DND-41 (cell line): ENCODE data around the gene TNRC6B.

Experiments used
- ATAC-seq: fragments of 200-7000 bp; cut with Tn5 transposase; 3 replicates; pipeline ENCODE4 v1.9.1; 2021; ENCODE audit warnings: low read depth; ENCODE audit not compliant: insufficient read depth
- DNase-seq: peaks from one replicate; pipeline ENCODE4 v3.0.0-alpha.2; 2020
- H2AFZ ChIP-seq: 2 replicates; pipeline ENCODE4 v1.6.0; 2012; ENCODE audit warnings: low read depth, low read length
- H3K27ac ChIP-seq: 2 replicates; pipeline ENCODE4 v1.5.1; 2012; ENCODE audit warnings: low read length, inconsistent platforms
- H3K27me3 ChIP-seq: fragments of 200-600 bp; sonication (generic); 2 replicates; pipeline ENCODE4 v1.6.0; 2012; ENCODE audit warnings: low read length, mild to moderate bottlenecking, inconsistent platforms; ENCODE audit not compliant: insufficient read depth, poor library complexity
- H3K36me3 ChIP-seq: 2 replicates; pipeline ENCODE4 v1.5.1; 2012; ENCODE audit warnings: low read length, inconsistent platforms; ENCODE audit not compliant: insufficient read depth
- H3K4me1 ChIP-seq: 2 replicates; pipeline ENCODE4 v1.5.1; 2012; ENCODE audit warnings: mild to moderate bottlenecking, low read length; ENCODE audit not compliant: insufficient read depth
- H3K4me2 ChIP-seq: 2 replicates; pipeline ENCODE4 v1.6.0; 2012; ENCODE audit warnings: mild to moderate bottlenecking, moderate library complexity, low read length, inconsistent platforms; ENCODE audit not compliant: insufficient read depth
- H3K4me3 ChIP-seq, 2 experiments: fragments of 200-600 bp in 1 of 2; shearing (Covaris generic) in 1 of 2; 2 replicates each; pipeline ENCODE4 v1.5.1; 2012 to 2016; ENCODE audit warnings: inconsistent platforms in 2 of 2, low read length in 2 of 2, mild to moderate bottlenecking in 2 of 2, low read depth in 1 of 2, moderate library complexity in 1 of 2
- H3K79me2 ChIP-seq: 2 replicates; pipeline ENCODE4 v1.6.0; 2012; ENCODE audit warnings: low read length, inconsistent platforms; ENCODE audit not compliant: insufficient read depth
- H3K9ac ChIP-seq: 2 replicates; pipeline ENCODE4 v1.6.0; 2012; ENCODE audit warnings: low read depth, mild to moderate bottlenecking, inconsistent platforms, low read length, moderate library complexity
- H3K9me3 ChIP-seq: 2 replicates; pipeline ENCODE4 v1.5.1; 2012; ENCODE audit warnings: low read length, moderate library complexity, mild to moderate bottlenecking, inconsistent platforms; ENCODE audit not compliant: insufficient read depth, severe bottlenecking
- H4K20me1 ChIP-seq: 2 replicates; pipeline ENCODE4 v1.6.0; 2012; ENCODE audit warnings: low read length; ENCODE audit not compliant: insufficient read depth
- EZH2 ChIP-seq: IDR thresholded peaks from 3 replicates; pipeline ENCODE4 v1.6.1; 2012; ENCODE audit warnings: borderline replicate concordance, low read depth, mild to moderate bottlenecking, moderate library complexity, low read length, inconsistent platforms; ENCODE audit not compliant: severe bottlenecking
- TF ChIP-seq, protein P1 (sequence below): IDR thresholded peaks from 2 replicates; pipeline ENCODE4 v1.5.1; 2012; ENCODE audit warnings: borderline replicate concordance, low read length, moderate library complexity, mild to moderate bottlenecking; ENCODE audit not compliant: poor library complexity, severe bottlenecking; ENCODE audit errors: extremely low read depth

TNRC6B gene

DNA sequence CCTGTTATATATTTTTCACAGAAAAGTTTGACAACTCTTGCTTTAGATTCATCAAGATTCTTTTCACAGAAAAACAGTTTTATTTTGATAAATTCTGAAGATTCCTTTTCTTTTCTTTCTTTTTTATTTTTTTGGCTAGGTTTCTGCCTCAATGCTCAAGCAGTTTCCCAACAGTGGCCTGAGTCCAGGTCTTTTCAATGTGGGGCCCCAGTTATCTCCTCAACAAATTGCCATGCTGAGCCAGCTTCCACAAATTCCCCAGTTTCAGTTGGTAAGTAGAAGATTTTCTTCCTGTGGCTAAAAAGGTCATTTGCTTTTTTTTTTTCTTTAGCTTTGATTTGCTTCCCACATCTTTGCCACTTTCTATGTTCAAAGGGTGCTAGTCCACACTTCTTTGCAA, 122.6 kb downstream of the TNRC6B start:
- Histone ChIP-seq H3K27ac (no peak overlapping the region), H3K27me3 (no peaks in the 10 kb centered on the region), H3K79me2 (no peaks in the 10 kb centered on the region), H3K4me3 (no peak overlapping the region), H3K4me1 (no peaks in the 10 kb centered on the region), H3K9ac (no peak overlapping the region), H3K4me2 (no peak overlapping the region), H3K9me3 (no peaks in the 10 kb centered on the region), H2AFZ (no peak overlapping the region), H4K20me1 (no peaks in the 10 kb centered on the region), H3K36me3 (peaks cover 59% of the 10 kb centered on the region)
- ATAC-seq, result no peak
- no peak for TF ChIP-seq EZH2
- TF ChIP-seq, protein P1, sequence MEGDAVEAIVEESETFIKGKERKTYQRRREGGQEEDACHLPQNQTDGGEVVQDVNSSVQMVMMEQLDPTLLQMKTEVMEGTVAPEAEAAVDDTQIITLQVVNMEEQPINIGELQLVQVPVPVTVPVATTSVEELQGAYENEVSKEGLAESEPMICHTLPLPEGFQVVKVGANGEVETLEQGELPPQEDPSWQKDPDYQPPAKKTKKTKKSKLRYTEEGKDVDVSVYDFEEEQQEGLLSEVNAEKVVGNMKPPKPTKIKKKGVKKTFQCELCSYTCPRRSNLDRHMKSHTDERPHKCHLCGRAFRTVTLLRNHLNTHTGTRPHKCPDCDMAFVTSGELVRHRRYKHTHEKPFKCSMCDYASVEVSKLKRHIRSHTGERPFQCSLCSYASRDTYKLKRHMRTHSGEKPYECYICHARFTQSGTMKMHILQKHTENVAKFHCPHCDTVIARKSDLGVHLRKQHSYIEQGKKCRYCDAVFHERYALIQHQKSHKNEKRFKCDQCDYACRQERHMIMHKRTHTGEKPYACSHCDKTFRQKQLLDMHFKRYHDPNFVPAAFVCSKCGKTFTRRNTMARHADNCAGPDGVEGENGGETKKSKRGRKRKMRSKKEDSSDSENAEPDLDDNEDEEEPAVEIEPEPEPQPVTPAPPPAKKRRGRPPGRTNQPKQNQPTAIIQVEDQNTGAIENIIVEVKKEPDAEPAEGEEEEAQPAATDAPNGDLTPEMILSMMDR, result no peak
- no peak for DNase-seq

DNA sequence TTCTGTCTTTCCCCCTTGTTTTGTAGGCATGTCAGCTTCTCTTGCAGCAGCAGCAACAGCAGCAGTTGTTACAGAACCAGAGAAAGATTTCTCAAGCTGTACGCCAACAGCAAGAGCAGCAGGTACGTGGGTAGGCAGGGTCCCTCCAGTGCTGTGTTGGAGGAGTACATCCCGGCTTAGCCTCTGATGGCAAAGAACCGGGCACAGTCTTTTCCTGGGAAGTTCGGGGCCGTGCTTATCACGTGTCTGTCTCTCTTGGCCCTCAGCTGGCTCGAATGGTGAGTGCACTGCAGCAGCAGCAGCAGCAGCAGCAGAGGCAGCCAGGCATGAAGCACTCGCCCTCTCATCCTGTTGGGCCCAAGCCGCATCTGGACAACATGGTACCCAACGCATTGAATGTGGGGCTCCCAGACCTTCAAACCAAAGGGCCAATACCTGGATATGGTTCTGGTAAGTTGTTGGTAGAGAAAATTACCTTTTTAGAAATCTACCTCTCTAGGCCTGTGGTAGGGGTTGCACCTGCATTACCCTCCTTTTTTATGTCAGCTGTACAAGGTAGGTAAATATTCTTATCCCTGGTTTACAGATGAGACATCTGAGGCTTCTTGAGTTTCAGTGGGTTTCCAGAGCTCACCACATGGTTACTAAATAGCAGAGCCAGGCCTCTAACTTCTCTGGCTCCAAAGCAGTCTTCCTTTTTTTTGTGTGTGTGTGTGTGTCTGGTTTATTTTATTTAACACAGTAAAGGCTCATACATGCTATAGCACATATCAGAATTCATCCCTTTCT, 123.4 kb downstream of the TNRC6B start:
- no peaks in the 10 kb centered on the region for H4K20me1 ChIP-seq
- no peak overlapping the region for H3K27ac ChIP-seq
- no peak for ATAC-seq
- H3K9ac ChIP-seq, result no peak overlapping the region
- H2AFZ ChIP-seq, result no peak overlapping the region
- H3K36me3 ChIP-seq, result peaks cover 54% of the 10 kb centered on the region
- H3K4me3 ChIP-seq, result no peak overlapping the region
- H3K4me1 ChIP-seq, result no peaks in the 10 kb centered on the region
- H3K4me2 ChIP-seq, result no peak overlapping the region
- no peaks in the 10 kb centered on the region for H3K27me3 ChIP-seq
- DNase-seq, result no peak
- TF ChIP-seq, protein P1, result no peak
- TF ChIP-seq EZH2, result no peak
- no peaks in the 10 kb centered on the region for H3K9me3 ChIP-seq
- H3K79me2 ChIP-seq, result no peaks in the 10 kb centered on the region

DNA sequence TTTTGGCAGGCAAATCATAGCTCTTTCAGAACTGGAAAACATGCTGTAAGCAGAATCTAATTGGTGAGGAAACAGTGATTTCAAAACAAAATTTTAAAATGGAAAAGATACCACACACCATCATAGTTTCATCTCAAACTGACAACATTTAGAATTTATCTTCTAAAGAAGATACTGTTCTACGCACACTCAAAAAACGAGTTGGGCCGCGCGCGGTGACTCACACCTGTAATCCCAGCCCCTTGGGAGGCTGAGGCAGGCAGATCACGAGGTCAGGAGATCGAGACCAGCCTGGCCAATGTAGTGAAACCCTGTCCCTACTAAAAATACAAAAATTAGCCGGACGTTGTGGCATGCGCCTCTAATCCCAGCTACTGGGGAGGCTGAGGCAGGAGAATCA, 124.4 kb downstream of the TNRC6B start:
- DNase-seq (no peak), ATAC-seq (no peak)
- H3K79me2 ChIP-seq, result no peaks in the 10 kb centered on the region
- no peak overlapping the region for H2AFZ ChIP-seq
- no peak overlapping the region for H3K4me3 ChIP-seq
- no peak overlapping the region for H3K9ac ChIP-seq
- no peak for TF ChIP-seq EZH2
- TF ChIP-seq, protein P1, result no peak
- no peaks in the 10 kb centered on the region for H3K27me3 ChIP-seq
- no peaks in the 10 kb centered on the region for H4K20me1 ChIP-seq
- no peak overlapping the region for H3K27ac ChIP-seq
- no peaks in the 10 kb centered on the region for H3K9me3 ChIP-seq
- no peak overlapping the region for H3K4me2 ChIP-seq
- no peaks in the 10 kb centered on the region for H3K4me1 ChIP-seq
- peaks cover 52% of the 10 kb centered on the region for H3K36me3 ChIP-seq
